ENCODE data around the gene VARS2. TPM values are rescaled to one million over a fixed set of nuclear protein-coding genes. Genes with fewer than 3 reads are reported as not detected.

VARS2 gene
- total and polyA plus RNA-seq, 11 donors: 10.7 to 28.5 (median 18.8) TPM

- ATAC-seq (no peak), DNase-seq (no peak)
- H3K4me3 ChIP-seq: no peak overlapping the region
- intact Hi-C loops (cut with DNase I): loop anchor here in 2 of 10 donors (10.0 kb wide), 2 partner anchors 154 to 204 kb away; partner anchors contain the start of gene PPP1R18 (in 1 of the 2)
- peaks cover 0 to 49% (median 14%) of the 10 kb centered on the region in 9 donors for H3K36me3 ChIP-seq
- H3K27me3 ChIP-seq: peaks cover 0 to 3% (median 0%) of the 10 kb centered on the region in 9 donors
- no peaks in the 10 kb centered on the region for H3K9me3 ChIP-seq
- TF ChIP-seq POLR2A (IDR thresholded peaks at IDR 0.05) (no peak), CTCF (IDR thresholded peaks at IDR 0.05) (no peak)
- 92 to 96% (median 95%) methylated on average over 15 to 18 of the region's 18 CpGs for WGBS, 4 donors
- H3K4me1 ChIP-seq: peaks cover 5 to 32% (median 19%) of the 10 kb centered on the region in 12 donors
- no peak overlapping the region for H3K27ac ChIP-seq
Measured at GRCh38 chr6:30888816-30889495, 25.1 kb upstream of the VARS2 start.

- 79 to 94% (median 81%) methylated on average over 4 of the region's 4 CpGs for WGBS, 4 donors
- intact Hi-C loops (cut with DNase I): loop anchor here in 2 of 10 donors (10.0 kb wide), 2 partner anchors 155 to 205 kb away; partner anchors contain the start of gene PPP1R18 (in 1 of the 2)
- ATAC-seq (no peak), DNase-seq (no peak)
- H3K27me3 ChIP-seq: peaks cover 0 to 3% (median 0%) of the 10 kb centered on the region in 9 donors
- no peaks in the 10 kb centered on the region for H3K9me3 ChIP-seq
- no peak overlapping the region for H3K4me3 ChIP-seq
- peaks cover 0 to 54% (median 16%) of the 10 kb centered on the region in 9 donors for H3K36me3 ChIP-seq
- TF ChIP-seq CTCF (IDR thresholded peaks at IDR 0.05): no peak
- TF ChIP-seq POLR2A (IDR thresholded peaks at IDR 0.05): no peak
- H3K27ac ChIP-seq: no peak overlapping the region
- H3K4me1 ChIP-seq: peaks cover 5 to 32% (median 19%) of the 10 kb centered on the region in 12 donors
Measured at GRCh38 chr6:30889496-30889885, 24.5 kb upstream of the VARS2 start.

GRCh38 chr6:30889921-30890645, 24.0 kb upstream of the VARS2 start:
- Histone ChIP-seq H3K27me3 (peaks cover 0 to 1% (median 0%) of the 10 kb centered on the region in 9 donors), H3K36me3 (peaks cover 0 to 60% (median 20%) of the 10 kb centered on the region in 9 donors)
- intact Hi-C loops (cut with DNase I): loop anchor here in 2 of 10 donors (10.0 kb wide), 2 partner anchors 155 to 205 kb away; partner anchors contain the start of gene PPP1R18 (in 1 of the 2)

More at GRCh38 chr6:30889921-30890645, 24.0 kb upstream of the VARS2 start:
- H3K9me3 ChIP-seq: no peaks in the 10 kb centered on the region
- no peak for DNase-seq
- peaks cover 5 to 28% (median 14%) of the 10 kb centered on the region in 12 donors for H3K4me1 ChIP-seq
- no peak for ATAC-seq
- TF ChIP-seq CTCF (IDR thresholded peaks at IDR 0.05) (no peak), POLR2A (IDR thresholded peaks at IDR 0.05) (no peak)
- H3K4me3 ChIP-seq: no peak overlapping the region
- WGBS, 4 donors: 79 to 86% (median 83%) methylated on average over 14 of the region's 14 CpGs
- no peak overlapping the region for H3K27ac ChIP-seq
